ENCODE measurements around the gene MSRB2.

GRCh38 chr10:23056186-23056579 is 39.2 kb upstream of the MSRB2 start:
- TF ChIP-seq POLR2A (IDR thresholded peaks at IDR 0.05; ENCODE audit: low read length) (no peak), GATA1 (IDR thresholded peaks at IDR 0.05; ENCODE audit: low read depth, low read length) (no peak)
